ENCODE results near the gene MFAP1.

MFAP1 gene

GRCh38 chr15:43795197-43795596 lies 29.3 kb downstream of the MFAP1 start:
- Mint-ChIP-seq H3K36me3 (peaks cover 34% of the 10 kb centered on the region), H3K27me3 (no peaks in the 10 kb centered on the region), H3K4me1 (peaks cover 66% of the 10 kb centered on the region), H3K9me3 (no peaks in the 10 kb centered on the region), H3K27ac (peak overlapping the region; percentile 61), H3K4me3 (peak overlapping the region; percentile 23)

GRCh38 chr15:43794269-43795037 lies 30.0 kb downstream of the MFAP1 start:
- no peaks in the 10 kb centered on the region for H3K9me3 Mint-ChIP-seq
- H3K27ac Mint-ChIP-seq, result peak overlapping the region; percentile 76
- no peaks in the 10 kb centered on the region for H3K27me3 Mint-ChIP-seq
- peaks cover 59% of the 10 kb centered on the region for H3K4me1 Mint-ChIP-seq
- H3K4me3 Mint-ChIP-seq, result peak overlapping the region; percentile 97
- peaks cover 26% of the 10 kb centered on the region for H3K36me3 Mint-ChIP-seq

- Mint-ChIP-seq H3K9me3 (no peaks in the 10 kb centered on the region), H3K4me1 (peaks cover 53% of the 10 kb centered on the region), H3K36me3 (peaks cover 21% of the 10 kb centered on the region), H3K4me3 (peak overlapping the region; percentile 97), H3K27ac (peak overlapping the region; percentile 96), H3K27me3 (no peaks in the 10 kb centered on the region)
These were observed 30.8 kb downstream of the MFAP1 start for GRCh38 chr15:43793647-43794046.

DNA sequence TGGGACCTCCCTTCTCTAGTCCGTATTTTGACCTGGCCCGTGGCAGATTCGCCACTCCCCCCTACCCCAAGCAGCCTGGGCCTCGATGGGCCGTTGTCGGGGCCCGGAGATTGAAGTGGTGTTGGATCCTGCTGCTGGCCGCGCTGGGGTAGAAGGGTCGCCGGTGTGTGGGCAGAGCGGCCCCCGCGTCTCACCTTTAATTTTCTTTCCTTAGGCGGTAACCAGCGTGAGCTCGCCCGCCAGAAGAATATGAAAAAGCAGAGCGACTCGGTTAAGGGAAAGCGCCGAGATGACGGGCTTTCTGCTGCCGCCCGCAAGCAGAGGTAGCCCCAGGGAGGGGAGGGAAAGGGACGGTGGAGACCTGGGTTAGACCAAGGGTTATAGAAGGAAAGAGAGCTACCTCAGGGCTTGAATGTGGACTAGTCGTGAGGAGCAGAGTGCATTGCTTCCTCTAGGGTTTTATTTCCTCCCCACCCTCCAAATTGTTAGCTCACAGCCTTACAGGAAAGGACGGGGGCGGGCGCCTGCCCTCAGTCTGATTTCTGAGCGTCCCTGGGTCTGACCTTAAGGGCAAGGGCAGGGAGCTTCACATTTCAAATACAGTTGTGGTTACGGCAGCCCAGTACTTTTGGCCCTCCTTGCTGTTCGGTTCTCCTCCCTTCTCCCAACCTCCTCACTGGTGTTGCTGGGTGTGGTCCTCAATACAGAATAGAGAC lies 31.6 kb downstream of the MFAP1 start:
- peaks cover 19% of the 10 kb centered on the region for H3K36me3 Mint-ChIP-seq

DNA sequence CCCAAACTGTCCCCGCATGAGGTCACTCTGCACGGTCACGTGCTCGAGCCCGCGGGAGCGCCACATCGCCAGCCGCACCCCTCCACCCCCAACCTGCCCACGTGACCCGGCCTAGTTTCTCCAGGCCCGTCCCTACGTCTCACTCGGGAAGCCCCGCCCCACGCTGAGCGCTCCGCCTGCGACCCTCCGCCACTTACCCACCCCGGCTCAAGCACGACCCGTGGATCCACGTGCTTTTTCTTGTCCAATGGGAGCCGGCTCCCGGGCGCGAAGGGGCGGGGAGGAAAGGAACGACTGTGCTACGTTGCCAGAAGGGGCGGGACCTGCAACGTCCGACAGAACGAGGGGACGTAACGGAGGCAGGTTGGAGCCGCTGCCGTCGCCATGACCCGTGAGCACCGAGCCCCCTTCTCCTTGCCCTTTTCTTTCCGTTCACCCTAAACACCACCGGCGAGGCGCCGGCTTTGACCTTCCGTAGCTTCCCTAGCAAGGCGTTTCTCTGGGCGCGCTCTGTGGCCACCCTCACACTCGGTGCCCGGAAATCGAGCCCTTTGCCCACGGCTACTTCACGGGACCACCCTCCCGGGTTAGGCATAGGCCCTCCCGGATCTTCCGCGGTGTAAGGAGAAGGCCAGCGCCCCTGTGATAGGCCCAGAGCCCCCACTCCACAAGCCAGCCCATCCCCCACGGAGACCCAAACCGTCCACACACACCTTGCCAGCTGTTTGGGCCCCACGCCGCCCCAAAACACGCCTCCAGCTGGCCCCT lies 32.3 kb downstream of the MFAP1 start, which contains the start of gene SERF2:
Gene SERF2 (plus strand): TSS at position 328 of the 768 bp plus-strand sequence. CDS start 57 bp downstream, at position 385.
- Mint-ChIP-seq H3K36me3 (peaks cover 19% of the 10 kb centered on the region), H3K4me1 (peaks cover 43% of the 10 kb centered on the region), H3K9me3 (no peaks in the 10 kb centered on the region), H3K4me3 (peak within 1 kb of the TSS; percentile 97), H3K27me3 (no peaks in the 10 kb centered on the region), H3K27ac (peak within 1 kb of the TSS; percentile 96)

More for the DNA sequence above, 31.6 kb downstream of the MFAP1 start:
- H3K4me1 Mint-ChIP-seq, result peaks cover 47% of the 10 kb centered on the region
- H3K27me3 Mint-ChIP-seq, result no peaks in the 10 kb centered on the region
- H3K4me3 Mint-ChIP-seq, result peak overlapping the region; percentile 97
- H3K9me3 Mint-ChIP-seq, result no peaks in the 10 kb centered on the region
- peak overlapping the region; percentile 96 for H3K27ac Mint-ChIP-seq

DNA sequence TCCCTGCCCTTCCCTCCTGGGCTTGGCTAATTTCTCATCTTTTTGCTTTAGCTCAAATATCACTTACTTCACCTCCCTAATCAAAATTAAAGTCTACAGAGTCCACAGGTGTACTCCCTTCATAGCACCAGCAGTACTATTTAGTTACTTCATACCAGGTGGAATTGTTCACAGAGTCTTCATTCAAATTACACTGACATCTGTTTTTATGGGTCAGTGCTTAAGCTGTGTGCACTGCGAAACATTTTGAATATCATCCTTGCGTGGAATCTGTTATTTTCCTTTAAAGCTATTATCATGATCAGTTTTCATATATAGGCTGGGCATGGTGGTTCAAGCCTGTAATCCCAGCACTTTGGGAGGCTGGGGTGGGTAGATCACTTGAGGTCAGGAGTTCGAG lies 35.1 kb downstream of the MFAP1 start:
- no peak overlapping the region for H3K4me3 Mint-ChIP-seq
- no peaks in the 10 kb centered on the region for H3K9me3 Mint-ChIP-seq
- peaks cover 7% of the 10 kb centered on the region for H3K36me3 Mint-ChIP-seq
- H3K27ac Mint-ChIP-seq, result no peak overlapping the region
- no peaks in the 10 kb centered on the region for H3K27me3 Mint-ChIP-seq
- H3K4me1 Mint-ChIP-seq, result peaks cover 17% of the 10 kb centered on the region

GRCh38 chr15:43779016-43779415 lies 45.5 kb downstream of the MFAP1 start:
- Mint-ChIP-seq H3K4me3 (peak overlapping the region; percentile 23), H3K27ac (peak overlapping the region; percentile 5), H3K36me3 (no peaks in the 10 kb centered on the region), H3K27me3 (no peaks in the 10 kb centered on the region), H3K4me1 (peaks cover 21% of the 10 kb centered on the region), H3K9me3 (no peaks in the 10 kb centered on the region)

DNA sequence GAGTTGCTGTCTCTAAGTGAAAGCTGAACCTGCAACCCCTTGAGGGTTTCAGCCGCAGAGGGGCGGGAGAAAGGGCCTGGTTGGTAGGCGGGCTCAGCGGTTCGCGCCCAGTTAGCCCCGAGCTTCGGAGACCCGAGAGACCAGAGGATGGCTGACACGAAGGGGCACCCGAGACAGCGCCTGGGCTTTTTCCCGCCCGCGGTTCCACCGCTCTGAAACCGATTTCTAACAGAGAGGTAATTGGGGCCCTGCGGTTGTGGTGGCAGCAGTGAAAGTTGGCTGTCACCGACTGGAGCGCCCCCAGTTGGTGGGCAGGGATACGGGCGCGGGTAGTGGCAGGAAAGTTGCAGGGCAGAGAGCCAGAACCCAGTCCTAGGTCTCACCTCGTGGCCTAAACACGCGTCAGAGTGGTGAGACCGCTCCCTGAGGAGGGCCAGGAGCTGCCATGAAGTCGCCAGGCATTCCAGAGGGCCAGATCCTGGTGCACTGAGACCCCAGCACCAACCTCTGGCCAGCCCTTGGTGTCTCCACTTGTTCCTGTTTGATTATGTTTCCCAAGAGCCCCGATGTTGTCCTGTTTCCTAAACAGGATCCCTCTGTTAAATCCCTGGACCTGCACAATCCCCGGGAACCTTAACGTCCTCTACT lies 47.1 kb downstream of the MFAP1 start:
- peak overlapping the region; percentile 90 for H3K4me3 Mint-ChIP-seq
- H3K27ac Mint-ChIP-seq, result peak overlapping the region; percentile 89
- H3K4me1 Mint-ChIP-seq, result peaks cover 21% of the 10 kb centered on the region
- no peaks in the 10 kb centered on the region for H3K27me3 Mint-ChIP-seq
- no peaks in the 10 kb centered on the region for H3K9me3 Mint-ChIP-seq
- H3K36me3 Mint-ChIP-seq, result no peaks in the 10 kb centered on the region

GRCh38 chr15:43776718-43777266 lies 47.7 kb downstream of the MFAP1 start, which contains the start of gene ELL3:
Gene ELL3, minus strand, starts transcription at chr15:43776966. Its CDS starts 65 bp downstream, at chr15:43776901.
- Mint-ChIP-seq H3K4me1 (peaks cover 21% of the 10 kb centered on the region), H3K9me3 (no peaks in the 10 kb centered on the region), H3K4me3 (peak within 1 kb of the TSS; percentile 90), H3K27ac (peak within 1 kb of the TSS; percentile 89), H3K27me3 (no peaks in the 10 kb centered on the region), H3K36me3 (no peaks in the 10 kb centered on the region)

DNA sequence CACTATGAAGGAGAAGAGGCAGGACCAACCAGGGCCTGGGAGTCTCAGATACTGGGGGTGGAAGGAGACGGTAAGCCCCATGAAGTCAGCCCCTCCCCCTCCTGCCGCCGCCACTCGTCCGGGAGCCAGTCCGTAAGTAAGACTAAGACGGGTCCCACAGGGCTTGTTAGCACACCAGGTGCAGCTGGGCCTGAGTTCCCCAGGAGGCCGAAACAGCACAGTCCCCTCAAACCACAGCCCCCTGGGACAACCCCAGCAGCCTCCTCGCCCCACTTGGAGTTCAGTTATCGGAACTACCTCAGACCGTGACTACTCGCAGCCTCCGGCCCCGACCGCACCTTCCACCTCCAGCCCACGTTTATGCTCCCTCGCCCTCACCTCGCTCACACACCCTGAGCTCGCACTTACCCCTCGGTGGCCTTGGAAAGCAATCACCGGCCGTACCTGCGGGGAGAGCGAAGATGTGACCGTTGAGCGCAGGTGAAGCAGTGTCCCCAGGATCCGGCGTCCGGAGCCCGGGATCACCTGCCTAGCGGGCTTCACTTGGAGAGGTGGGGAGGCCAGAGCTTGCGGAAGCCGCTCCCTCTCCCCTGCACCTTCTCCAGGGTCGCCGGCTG lies 48.3 kb downstream of the MFAP1 start:
- Mint-ChIP-seq H3K36me3 (no peaks in the 10 kb centered on the region), H3K27ac (no peak overlapping the region), H3K4me3 (peak overlapping the region; percentile 90), H3K4me1 (peaks cover 21% of the 10 kb centered on the region), H3K27me3 (no peaks in the 10 kb centered on the region), H3K9me3 (no peaks in the 10 kb centered on the region)

GRCh38 chr15:43775411-43775965 lies 49.0 kb downstream of the MFAP1 start:
- no peak overlapping the region for H3K4me3 Mint-ChIP-seq
- peaks cover 3% of the 10 kb centered on the region for H3K36me3 Mint-ChIP-seq
- peak overlapping the region; percentile 17 for H3K27ac Mint-ChIP-seq
- H3K27me3 Mint-ChIP-seq, result no peaks in the 10 kb centered on the region
- peaks cover 20% of the 10 kb centered on the region for H3K4me1 Mint-ChIP-seq
- H3K9me3 Mint-ChIP-seq, result no peaks in the 10 kb centered on the region

- H3K36me3 Mint-ChIP-seq, result peaks cover 12% of the 10 kb centered on the region
- H3K27me3 Mint-ChIP-seq, result no peaks in the 10 kb centered on the region
- H3K4me1 Mint-ChIP-seq, result peaks cover 12% of the 10 kb centered on the region
- peak overlapping the region; percentile 23 for H3K27ac Mint-ChIP-seq
- no peaks in the 10 kb centered on the region for H3K9me3 Mint-ChIP-seq
- no peak overlapping the region for H3K4me3 Mint-ChIP-seq
These were observed 50.4 kb downstream of the MFAP1 start for GRCh38 chr15:43774062-43774461.

DNA sequence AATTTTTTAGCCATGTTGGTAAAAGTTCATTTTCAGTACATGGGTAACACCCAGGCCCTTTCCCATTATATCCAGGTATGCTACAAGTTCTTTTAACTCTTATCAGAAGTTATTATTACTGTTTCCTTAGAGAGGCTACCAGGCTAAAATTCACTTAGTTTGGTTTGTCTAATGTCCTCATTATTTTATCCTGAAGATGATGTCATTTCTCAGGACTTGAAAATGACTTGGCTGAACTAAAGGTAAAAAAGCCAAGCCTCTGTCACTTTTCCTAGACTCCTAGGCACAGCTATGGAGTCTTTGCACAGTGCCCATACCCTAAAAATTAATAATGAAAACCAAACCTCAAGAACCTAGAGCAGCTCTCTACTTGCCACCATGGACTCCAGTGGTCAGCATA lies 51.9 kb downstream of the MFAP1 start:
- Mint-ChIP-seq H3K36me3 (peaks cover 14% of the 10 kb centered on the region), H3K27ac (no peak overlapping the region), H3K27me3 (no peaks in the 10 kb centered on the region), H3K4me3 (no peak overlapping the region), H3K4me1 (peaks cover 7% of the 10 kb centered on the region), H3K9me3 (no peaks in the 10 kb centered on the region)

DNA sequence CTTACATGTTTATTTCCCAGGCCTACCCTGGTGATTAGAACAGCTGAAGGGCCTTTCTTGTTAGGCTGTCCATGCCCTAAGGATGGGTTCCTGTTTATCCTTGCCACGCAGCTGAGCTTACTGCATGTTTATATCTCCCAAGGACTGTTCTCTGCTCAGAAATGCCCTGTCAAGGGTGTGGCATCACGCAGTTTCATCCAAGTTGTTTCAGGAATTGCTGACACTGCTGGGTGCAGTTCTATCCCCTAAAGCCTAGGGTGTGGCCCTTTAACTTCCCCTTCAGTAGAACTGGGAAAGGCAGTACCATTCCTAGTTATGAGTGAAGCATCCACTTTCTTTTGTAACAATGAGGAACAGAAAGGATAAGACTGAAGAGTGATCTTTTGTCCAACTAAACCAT lies 52.7 kb downstream of the MFAP1 start:
- H3K9me3 Mint-ChIP-seq, result no peaks in the 10 kb centered on the region
- H3K4me3 Mint-ChIP-seq, result no peak overlapping the region
- H3K36me3 Mint-ChIP-seq, result peaks cover 14% of the 10 kb centered on the region
- H3K27me3 Mint-ChIP-seq, result no peaks in the 10 kb centered on the region
- H3K27ac Mint-ChIP-seq, result no peak overlapping the region
- no peaks in the 10 kb centered on the region for H3K4me1 Mint-ChIP-seq
